HCT116 (cell line): Measurements from ENCODE around the gene TMOD4.

Source experiments
- EGR1 ChIP-seq: IDR thresholded peaks from 2 replicates; pipeline ENCODE4 v1.6.1; 2012; ENCODE audit warnings: low read depth
- EZH2 ChIP-seq: fragments of 200-600 bp; sonication (generic); IDR thresholded peaks from 2 replicates; pipeline ENCODE4 v1.6.1; 2017; ENCODE audit warnings: antibody characterized with exemption, mixed run types
- JUND ChIP-seq: IDR thresholded peaks from 2 replicates; pipeline ENCODE4 v1.6.1; 2012
- POLR2A ChIP-seq: IDR thresholded peaks from 2 replicates; pipeline ENCODE4 v1.7.0; 2011; ENCODE audit warnings: borderline replicate concordance; ENCODE audit not compliant: insufficient read depth, insufficient read length; ENCODE audit errors: extremely low read depth
- RAD21 ChIP-seq: IDR thresholded peaks from 2 replicates; pipeline ENCODE4 v1.6.1; 2012; ENCODE audit warnings: low read depth, mild to moderate bottlenecking
- TF ChIP-seq, protein P1 (sequence below), 3 experiments: fragments of 200-600 bp in 1 of 3; sonication (generic) in 1 of 3; IDR thresholded peaks in 2 of 3; conservative IDR thresholded peaks in 1 of 3; 2 replicates each; pipeline ENCODE4 v1.5.1; 2012 to 2017; ENCODE audit warnings: low read depth in 2 of 3, low read length in 2 of 3, antibody characterized with exemption in 1 of 3, borderline replicate concordance in 1 of 3, control low read depth in 1 of 3, mild to moderate bottlenecking in 1 of 3, mixed read lengths in 1 of 3, mixed run types in 1 of 3, moderate library complexity in 1 of 3; ENCODE audit not compliant: insufficient read depth in 1 of 3
- TF ChIP-seq, protein P2 (sequence below): IDR thresholded peaks from 2 replicates; pipeline ENCODE4 v1.6.1; 2012

DNA sequence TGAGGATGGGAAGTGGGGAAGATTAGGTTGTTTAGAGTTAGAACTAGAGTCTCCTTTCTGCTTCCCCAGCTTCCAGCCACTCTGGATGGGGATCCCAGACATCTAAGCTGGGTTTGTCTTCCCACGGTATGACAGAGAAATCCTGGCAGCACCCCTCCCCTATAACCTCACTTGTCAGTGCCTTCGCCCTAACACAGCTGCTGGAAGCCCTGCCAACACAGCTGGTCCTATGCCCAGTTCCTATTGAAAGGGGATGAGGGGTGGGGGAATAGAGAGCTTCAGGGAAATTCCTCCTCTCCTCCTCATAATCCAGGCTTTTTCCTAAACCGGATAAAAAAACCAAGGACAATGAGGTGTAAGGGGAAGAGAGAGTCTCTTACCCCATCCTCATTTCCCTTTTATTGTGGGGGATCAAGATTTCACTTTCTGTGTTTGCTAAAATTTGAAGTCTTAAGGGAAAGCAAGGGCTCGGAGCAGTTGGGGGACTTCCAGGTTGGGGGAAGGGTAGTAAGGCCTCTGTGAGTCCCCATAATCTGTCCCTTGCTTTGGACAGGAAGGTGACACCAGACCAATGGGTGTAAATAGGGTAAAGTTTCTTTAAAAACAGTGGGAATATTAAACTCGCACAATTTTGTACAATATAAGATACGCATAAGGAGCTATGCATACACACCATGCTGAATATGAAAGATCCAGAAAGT lies 590 bp downstream of the TMOD4 start:
- TF ChIP-seq JUND (no peak), RAD21 (no peak), POLR2A (no peak), EGR1 (no peak), EZH2 (no peak)
- TF ChIP-seq, protein P1, sequence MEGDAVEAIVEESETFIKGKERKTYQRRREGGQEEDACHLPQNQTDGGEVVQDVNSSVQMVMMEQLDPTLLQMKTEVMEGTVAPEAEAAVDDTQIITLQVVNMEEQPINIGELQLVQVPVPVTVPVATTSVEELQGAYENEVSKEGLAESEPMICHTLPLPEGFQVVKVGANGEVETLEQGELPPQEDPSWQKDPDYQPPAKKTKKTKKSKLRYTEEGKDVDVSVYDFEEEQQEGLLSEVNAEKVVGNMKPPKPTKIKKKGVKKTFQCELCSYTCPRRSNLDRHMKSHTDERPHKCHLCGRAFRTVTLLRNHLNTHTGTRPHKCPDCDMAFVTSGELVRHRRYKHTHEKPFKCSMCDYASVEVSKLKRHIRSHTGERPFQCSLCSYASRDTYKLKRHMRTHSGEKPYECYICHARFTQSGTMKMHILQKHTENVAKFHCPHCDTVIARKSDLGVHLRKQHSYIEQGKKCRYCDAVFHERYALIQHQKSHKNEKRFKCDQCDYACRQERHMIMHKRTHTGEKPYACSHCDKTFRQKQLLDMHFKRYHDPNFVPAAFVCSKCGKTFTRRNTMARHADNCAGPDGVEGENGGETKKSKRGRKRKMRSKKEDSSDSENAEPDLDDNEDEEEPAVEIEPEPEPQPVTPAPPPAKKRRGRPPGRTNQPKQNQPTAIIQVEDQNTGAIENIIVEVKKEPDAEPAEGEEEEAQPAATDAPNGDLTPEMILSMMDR (IDR thresholded peaks at IDR 0.05 in 2 of 3, conservative IDR thresholded peaks at IDR 0.05 in 1 of 3; ENCODE audit: borderline replicate concordance in 1 of 3, insufficient read depth in 1 of 3, low read depth in 2 of 3, low read length in 2 of 3), result no peak
- TF ChIP-seq, protein P2, sequence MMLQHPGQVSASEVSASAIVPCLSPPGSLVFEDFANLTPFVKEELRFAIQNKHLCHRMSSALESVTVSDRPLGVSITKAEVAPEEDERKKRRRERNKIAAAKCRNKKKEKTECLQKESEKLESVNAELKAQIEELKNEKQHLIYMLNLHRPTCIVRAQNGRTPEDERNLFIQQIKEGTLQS, result no peak
